HEK293 (cell line): ENCODE measurements around the gene CD59.
"Not testable (repeated sequence)": the region's sequence is repeated elsewhere in the genome, so short reads cannot be mapped to it uniquely, and the experiment has no call there.

Experiments used
- TCF7L2 ChIP-seq: IDR thresholded peaks from 2 replicates; pipeline ENCODE4 v1.6.1; 2011; ENCODE audit warnings: low read depth, mild to moderate bottlenecking, inconsistent platforms, low read length, moderate library complexity, borderline replicate concordance
- YY1 ChIP-seq: fragments of 450-650 bp; formaldehyde crosslinking; IDR thresholded peaks from 2 replicates; pipeline ENCODE4 v1.5.1; 2018; ENCODE audit warnings: missing biosample characterization, missing genetic modification characterization
- ZNF155 ChIP-seq: fragments of 450-650 bp; formaldehyde crosslinking; IDR thresholded peaks from 2 replicates; pipeline ENCODE4 v1.5.1; 2016; ENCODE audit warnings: missing biosample characterization, missing genetic modification characterization
- ZSCAN30 ChIP-seq: fragments of 450-650 bp; IDR thresholded peaks from 2 replicates; pipeline ENCODE4 v1.5.1; 2018; ENCODE audit warnings: missing biosample characterization, mild to moderate bottlenecking, missing genetic modification characterization, moderate library complexity
- TF ChIP-seq, protein P1 (sequence below): fragments of 450-650 bp; formaldehyde crosslinking; IDR thresholded peaks from 2 replicates; pipeline ENCODE4 v1.5.1; 2016; ENCODE audit warnings: missing biosample characterization, missing genetic modification characterization
- TF ChIP-seq, protein P2 (sequence below): fragments of 450-650 bp; formaldehyde crosslinking; conservative IDR thresholded peaks from 2 replicates; pipeline ENCODE4 v1.5.1; 2016; ENCODE audit warnings: low read depth, missing biosample characterization, missing genetic modification characterization
- TF ChIP-seq, protein P3 (sequence below): IDR thresholded peaks from 2 replicates; pipeline ENCODE4 v1.6.1; 2011; ENCODE audit warnings: mild to moderate bottlenecking, low read depth, low read length, borderline replicate concordance
- TF ChIP-seq, protein P4 (sequence below): fragments of 450-650 bp; formaldehyde crosslinking; optimal IDR thresholded peaks from 2 replicates; pipeline ENCODE3; 2016; ENCODE audit warnings: missing biosample characterization, mild to moderate bottlenecking, missing genetic modification characterization
- TF ChIP-seq, protein P5 (sequence below): fragments of 450-650 bp; formaldehyde crosslinking; IDR thresholded peaks from 2 replicates; pipeline ENCODE4 v1.5.1; 2016; ENCODE audit warnings: missing biosample characterization, missing genetic modification characterization

DNA sequence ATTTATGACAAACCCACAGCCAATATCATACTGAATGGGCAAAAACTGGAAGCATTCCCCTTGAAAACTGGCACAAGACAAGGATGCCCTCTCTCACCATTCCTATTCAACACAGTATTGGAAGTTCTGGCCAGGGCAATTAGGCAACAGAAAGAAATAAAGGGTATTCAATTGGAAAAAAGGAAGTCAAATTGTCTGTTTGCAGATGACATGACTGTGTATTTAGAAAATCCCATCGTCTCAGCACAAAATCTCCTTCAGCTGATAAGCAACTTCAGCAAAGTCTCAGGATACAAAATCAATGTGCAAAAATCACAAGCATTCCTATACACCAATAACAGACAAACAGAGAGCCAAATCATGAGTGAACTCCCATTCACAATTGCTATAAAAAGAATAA lies 8.7 kb downstream of the CD59 start:
- TF ChIP-seq YY1 (tag by site-specific recombination); ZSCAN30 (tag by site-specific recombination); ZNF155; TCF7L2: not testable (repeated sequence)
- TF ChIP-seq, protein P1, sequence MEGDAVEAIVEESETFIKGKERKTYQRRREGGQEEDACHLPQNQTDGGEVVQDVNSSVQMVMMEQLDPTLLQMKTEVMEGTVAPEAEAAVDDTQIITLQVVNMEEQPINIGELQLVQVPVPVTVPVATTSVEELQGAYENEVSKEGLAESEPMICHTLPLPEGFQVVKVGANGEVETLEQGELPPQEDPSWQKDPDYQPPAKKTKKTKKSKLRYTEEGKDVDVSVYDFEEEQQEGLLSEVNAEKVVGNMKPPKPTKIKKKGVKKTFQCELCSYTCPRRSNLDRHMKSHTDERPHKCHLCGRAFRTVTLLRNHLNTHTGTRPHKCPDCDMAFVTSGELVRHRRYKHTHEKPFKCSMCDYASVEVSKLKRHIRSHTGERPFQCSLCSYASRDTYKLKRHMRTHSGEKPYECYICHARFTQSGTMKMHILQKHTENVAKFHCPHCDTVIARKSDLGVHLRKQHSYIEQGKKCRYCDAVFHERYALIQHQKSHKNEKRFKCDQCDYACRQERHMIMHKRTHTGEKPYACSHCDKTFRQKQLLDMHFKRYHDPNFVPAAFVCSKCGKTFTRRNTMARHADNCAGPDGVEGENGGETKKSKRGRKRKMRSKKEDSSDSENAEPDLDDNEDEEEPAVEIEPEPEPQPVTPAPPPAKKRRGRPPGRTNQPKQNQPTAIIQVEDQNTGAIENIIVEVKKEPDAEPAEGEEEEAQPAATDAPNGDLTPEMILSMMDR (tag by site-specific recombination) = not testable (repeated sequence)
- TF ChIP-seq, protein P2, sequence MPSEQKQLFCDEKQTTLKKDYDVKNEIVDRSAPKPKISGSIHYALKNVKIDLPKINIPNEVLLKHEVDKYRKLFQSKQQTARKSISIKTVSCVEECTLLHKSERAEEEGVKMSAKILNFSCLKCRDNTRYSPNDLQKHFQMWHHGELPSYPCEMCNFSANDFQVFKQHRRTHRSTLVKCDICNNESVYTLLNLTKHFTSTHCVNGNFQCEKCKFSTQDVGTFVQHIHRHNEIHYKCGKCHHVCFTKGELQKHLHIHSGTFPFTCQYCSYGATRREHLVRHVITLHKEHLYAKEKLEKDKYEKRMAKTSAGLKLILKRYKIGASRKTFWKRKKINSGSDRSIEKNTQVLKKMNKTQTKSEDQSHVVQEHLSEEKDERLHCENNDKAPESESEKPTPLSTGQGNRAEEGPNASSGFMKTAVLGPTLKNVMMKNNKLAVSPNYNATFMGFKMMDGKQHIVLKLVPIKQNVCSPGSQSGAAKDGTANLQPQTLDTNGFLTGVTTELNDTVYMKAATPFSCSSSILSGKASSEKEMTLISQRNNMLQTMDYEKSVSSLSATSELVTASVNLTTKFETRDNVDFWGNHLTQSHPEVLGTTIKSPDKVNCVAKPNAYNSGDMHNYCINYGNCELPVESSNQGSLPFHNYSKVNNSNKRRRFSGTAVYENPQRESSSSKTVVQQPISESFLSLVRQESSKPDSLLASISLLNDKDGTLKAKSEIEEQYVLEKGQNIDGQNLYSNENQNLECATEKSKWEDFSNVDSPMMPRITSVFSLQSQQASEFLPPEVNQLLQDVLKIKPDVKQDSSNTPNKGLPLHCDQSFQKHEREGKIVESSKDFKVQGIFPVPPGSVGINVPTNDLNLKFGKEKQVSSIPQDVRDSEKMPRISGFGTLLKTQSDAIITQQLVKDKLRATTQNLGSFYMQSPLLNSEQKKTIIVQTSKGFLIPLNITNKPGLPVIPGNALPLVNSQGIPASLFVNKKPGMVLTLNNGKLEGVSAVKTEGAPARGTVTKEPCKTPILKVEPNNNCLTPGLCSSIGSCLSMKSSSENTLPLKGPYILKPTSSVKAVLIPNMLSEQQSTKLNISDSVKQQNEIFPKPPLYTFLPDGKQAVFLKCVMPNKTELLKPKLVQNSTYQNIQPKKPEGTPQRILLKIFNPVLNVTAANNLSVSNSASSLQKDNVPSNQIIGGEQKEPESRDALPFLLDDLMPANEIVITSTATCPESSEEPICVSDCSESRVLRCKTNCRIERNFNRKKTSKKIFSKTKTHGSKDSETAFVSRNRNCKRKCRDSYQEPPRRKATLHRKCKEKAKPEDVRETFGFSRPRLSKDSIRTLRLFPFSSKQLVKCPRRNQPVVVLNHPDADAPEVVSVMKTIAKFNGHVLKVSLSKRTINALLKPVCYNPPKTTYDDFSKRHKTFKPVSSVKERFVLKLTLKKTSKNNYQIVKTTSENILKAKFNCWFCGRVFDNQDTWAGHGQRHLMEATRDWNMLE (tag by site-specific recombination) = not testable (repeated sequence)
- TF ChIP-seq, protein P3, sequence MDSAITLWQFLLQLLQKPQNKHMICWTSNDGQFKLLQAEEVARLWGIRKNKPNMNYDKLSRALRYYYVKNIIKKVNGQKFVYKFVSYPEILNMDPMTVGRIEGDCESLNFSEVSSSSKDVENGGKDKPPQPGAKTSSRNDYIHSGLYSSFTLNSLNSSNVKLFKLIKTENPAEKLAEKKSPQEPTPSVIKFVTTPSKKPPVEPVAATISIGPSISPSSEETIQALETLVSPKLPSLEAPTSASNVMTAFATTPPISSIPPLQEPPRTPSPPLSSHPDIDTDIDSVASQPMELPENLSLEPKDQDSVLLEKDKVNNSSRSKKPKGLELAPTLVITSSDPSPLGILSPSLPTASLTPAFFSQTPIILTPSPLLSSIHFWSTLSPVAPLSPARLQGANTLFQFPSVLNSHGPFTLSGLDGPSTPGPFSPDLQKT = not testable (repeated sequence)
- TF ChIP-seq, protein P4, sequence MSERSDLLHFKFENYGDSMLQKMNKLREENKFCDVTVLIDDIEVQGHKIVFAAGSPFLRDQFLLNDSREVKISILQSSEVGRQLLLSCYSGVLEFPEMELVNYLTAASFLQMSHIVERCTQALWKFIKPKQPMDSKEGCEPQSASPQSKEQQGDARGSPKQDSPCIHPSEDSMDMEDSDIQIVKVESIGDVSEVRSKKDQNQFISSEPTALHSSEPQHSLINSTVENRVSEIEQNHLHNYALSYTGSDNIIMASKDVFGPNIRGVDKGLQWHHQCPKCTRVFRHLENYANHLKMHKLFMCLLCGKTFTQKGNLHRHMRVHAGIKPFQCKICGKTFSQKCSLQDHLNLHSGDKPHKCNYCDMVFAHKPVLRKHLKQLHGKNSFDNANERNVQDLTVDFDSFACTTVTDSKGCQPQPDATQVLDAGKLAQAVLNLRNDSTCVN (tag by site-specific recombination) = not testable (repeated sequence)
- TF ChIP-seq, protein P5, sequence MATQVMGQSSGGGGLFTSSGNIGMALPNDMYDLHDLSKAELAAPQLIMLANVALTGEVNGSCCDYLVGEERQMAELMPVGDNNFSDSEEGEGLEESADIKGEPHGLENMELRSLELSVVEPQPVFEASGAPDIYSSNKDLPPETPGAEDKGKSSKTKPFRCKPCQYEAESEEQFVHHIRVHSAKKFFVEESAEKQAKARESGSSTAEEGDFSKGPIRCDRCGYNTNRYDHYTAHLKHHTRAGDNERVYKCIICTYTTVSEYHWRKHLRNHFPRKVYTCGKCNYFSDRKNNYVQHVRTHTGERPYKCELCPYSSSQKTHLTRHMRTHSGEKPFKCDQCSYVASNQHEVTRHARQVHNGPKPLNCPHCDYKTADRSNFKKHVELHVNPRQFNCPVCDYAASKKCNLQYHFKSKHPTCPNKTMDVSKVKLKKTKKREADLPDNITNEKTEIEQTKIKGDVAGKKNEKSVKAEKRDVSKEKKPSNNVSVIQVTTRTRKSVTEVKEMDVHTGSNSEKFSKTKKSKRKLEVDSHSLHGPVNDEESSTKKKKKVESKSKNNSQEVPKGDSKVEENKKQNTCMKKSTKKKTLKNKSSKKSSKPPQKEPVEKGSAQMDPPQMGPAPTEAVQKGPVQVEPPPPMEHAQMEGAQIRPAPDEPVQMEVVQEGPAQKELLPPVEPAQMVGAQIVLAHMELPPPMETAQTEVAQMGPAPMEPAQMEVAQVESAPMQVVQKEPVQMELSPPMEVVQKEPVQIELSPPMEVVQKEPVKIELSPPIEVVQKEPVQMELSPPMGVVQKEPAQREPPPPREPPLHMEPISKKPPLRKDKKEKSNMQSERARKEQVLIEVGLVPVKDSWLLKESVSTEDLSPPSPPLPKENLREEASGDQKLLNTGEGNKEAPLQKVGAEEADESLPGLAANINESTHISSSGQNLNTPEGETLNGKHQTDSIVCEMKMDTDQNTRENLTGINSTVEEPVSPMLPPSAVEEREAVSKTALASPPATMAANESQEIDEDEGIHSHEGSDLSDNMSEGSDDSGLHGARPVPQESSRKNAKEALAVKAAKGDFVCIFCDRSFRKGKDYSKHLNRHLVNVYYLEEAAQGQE = not testable (repeated sequence)
